UCSD-AML1 (cell line): ENCODE measurements around the gene SUPT6H.
"Not testable (repeated sequence)": the region's sequence is repeated elsewhere in the genome, so short reads cannot be mapped to it uniquely, and the experiment has no call there.

ENCODE experiments used
- DNase-seq: peaks from one replicate; lab custom pipeline; 2025; ENCODE audit not compliant: unreplicated experiment; lab: John Stamatoyannopoulos, UW

Gene SUPT6H

GRCh38 chr17:28646039-28646754 is 15.8 kb upstream of the SUPT6H start:
- DNase-seq = no peak

- no peak for DNase-seq
Measured at GRCh38 chr17:28648698-28649097, 13.3 kb upstream of the SUPT6H start.

GRCh38 chr17:28655160-28655559 is 6.8 kb upstream of the SUPT6H start:
- DNase-seq = no peak

GRCh38 chr17:28657756-28658155 is 4.2 kb upstream of the SUPT6H start:
- no peak for DNase-seq

- not testable (repeated sequence) for DNase-seq
Measured at GRCh38 chr17:28658342-28658741, 3.7 kb upstream of the SUPT6H start.

- not testable (repeated sequence) for DNase-seq
Measured at GRCh38 chr17:28658766-28659496, 3.1 kb upstream of the SUPT6H start.

- not testable (repeated sequence) for DNase-seq
Measured at GRCh38 chr17:28659497-28659881, 2.5 kb upstream of the SUPT6H start.

- no peak for DNase-seq
Measured at GRCh38 chr17:28662527-28662829, 473 bp downstream of the SUPT6H start.

- DNase-seq = no peak
Measured at GRCh38 chr17:28663723-28664122, 1.7 kb downstream of the SUPT6H start.

- DNase-seq = no peak
Measured at GRCh38 chr17:28665994-28666393, 4.0 kb downstream of the SUPT6H start.

- DNase-seq = no peak
Measured at GRCh38 chr17:28667870-28668269, 5.9 kb downstream of the SUPT6H start.

GRCh38 chr17:28669918-28670317 is 7.9 kb downstream of the SUPT6H start:
- no peak for DNase-seq

- no peak for DNase-seq
Measured at GRCh38 chr17:28675490-28675889, 13.5 kb downstream of the SUPT6H start.

GRCh38 chr17:28675980-28676379 is 14.0 kb downstream of the SUPT6H start:
- DNase-seq = no peak

GRCh38 chr17:28682655-28683054 is 20.6 kb downstream of the SUPT6H start:
- no peak for DNase-seq

GRCh38 chr17:28684963-28685362 is 23.0 kb downstream of the SUPT6H start:
- DNase-seq = no peak

- DNase-seq = no peak
Measured at GRCh38 chr17:28685366-28685765, 23.4 kb downstream of the SUPT6H start.

GRCh38 chr17:28686296-28686695 is 24.3 kb downstream of the SUPT6H start:
- DNase-seq = no peak

GRCh38 chr17:28688481-28688880 is 26.5 kb downstream of the SUPT6H start:
- no peak for DNase-seq

- DNase-seq = no peak
Measured at GRCh38 chr17:28689011-28689410, 27.0 kb downstream of the SUPT6H start.

- DNase-seq = no peak
Measured at GRCh38 chr17:28693869-28694268, 31.9 kb downstream of the SUPT6H start.

GRCh38 chr17:28698253-28698941 is 36.4 kb downstream of the SUPT6H start:
- no peak for DNase-seq
